Liver (tissue), 9 donors: ENCODE results near the gene FLAD1. TPM values are rescaled to one million over a fixed set of nuclear protein-coding genes. Genes with fewer than 3 reads are reported as not detected.

Experiments used
- DNase-seq: peaks from one replicate; pipeline ENCODE4 v3.0.0-alpha.2; 2017; ENCODE audit warnings: low spot score
- H3K27ac ChIP-seq, 2 donors: one replicate each; pipeline ENCODE4 v1.7.0; 2013; ENCODE audit warnings: inconsistent platforms in 2 of 2, low read length in 2 of 2, control low read depth in 1 of 2, low read depth in 1 of 2, mild to moderate bottlenecking in 1 of 2
- H3K27me3 ChIP-seq, 4 donors: one replicate each; pipeline versions ENCODE4 v1.6.1 to v1.7.0; 2013; ENCODE audit warnings: low read length in 3 of 4, inconsistent platforms in 1 of 4, mild to moderate bottlenecking in 1 of 4, moderate library complexity in 1 of 4; ENCODE audit not compliant: control insufficient read depth in 4 of 4, insufficient read depth in 4 of 4
- H3K36me3 ChIP-seq, 4 donors: one replicate each; pipeline versions ENCODE4 v1.6.1 to v1.7.0; 2013; ENCODE audit warnings: low read length in 3 of 4, mild to moderate bottlenecking in 3 of 4, low read depth in 1 of 4, moderate library complexity in 1 of 4; ENCODE audit not compliant: control insufficient read depth in 4 of 4, insufficient read depth in 3 of 4
- H3K4me1 ChIP-seq, 4 donors: one replicate each; pipeline versions ENCODE4 v1.6.1 to v1.7.0; 2013; ENCODE audit warnings: low read length in 3 of 4, mild to moderate bottlenecking in 3 of 4, moderate library complexity in 1 of 4; ENCODE audit not compliant: control insufficient read depth in 4 of 4, insufficient read depth in 4 of 4
- H3K4me3 ChIP-seq, 3 donors: one replicate each; pipeline versions ENCODE4 v1.6.1 to v1.7.0; 2013; ENCODE audit warnings: low read length in 3 of 3, control low read depth in 1 of 3, low read depth in 1 of 3, mild to moderate bottlenecking in 1 of 3
- H3K9ac ChIP-seq, 2 donors: one replicate each; pipeline ENCODE4 v1.7.0; 2013; ENCODE audit warnings: low read length in 2 of 2, mild to moderate bottlenecking in 2 of 2, moderate library complexity in 2 of 2, control low read depth in 1 of 2, low read depth in 1 of 2
- H3K9me3 ChIP-seq, 4 donors: one replicate each; pipeline versions ENCODE4 v1.6.1 to v1.7.0; 2013; ENCODE audit warnings: low read length in 3 of 4; ENCODE audit not compliant: control insufficient read depth in 4 of 4
- ATF3 ChIP-seq: IDR thresholded peaks from 2 replicates; pipeline ENCODE4 v1.6.1; 2016; ENCODE audit warnings: antibody characterized with exemption
- CTCF ChIP-seq: fragments of 150-350 bp; IDR thresholded peaks from 2 replicates; pipeline ENCODE4 v1.5.1; 2017; ENCODE audit warnings: improper control_type of control experiment, low read depth, low read length; ENCODE audit not compliant: missing input control
- EGR1 ChIP-seq, 2 donors: IDR thresholded peaks; 2 replicates each; pipeline ENCODE4 v1.6.1; 2016 to 2018; ENCODE audit warnings: antibody characterized with exemption in 2 of 2, low read depth in 2 of 2
- FOXA1 ChIP-seq: IDR thresholded peaks from 2 replicates; pipeline ENCODE4 v1.6.1; 2016; ENCODE audit warnings: antibody characterized with exemption
- FOXA2 ChIP-seq: IDR thresholded peaks from 2 replicates; pipeline ENCODE4 v1.6.1; 2016; ENCODE audit warnings: antibody characterized with exemption
- GABPA ChIP-seq, 2 donors: IDR thresholded peaks in 1 of 2; conservative IDR thresholded peaks in 1 of 2; 2 replicates each; pipeline ENCODE4 v1.6.1; 2016; ENCODE audit warnings: antibody characterized with exemption in 2 of 2, mild to moderate bottlenecking in 1 of 2, moderate library complexity in 1 of 2
- HNF4A ChIP-seq, 2 donors: conservative IDR thresholded peaks; 2 replicates each; pipeline ENCODE4 v1.6.1; 2016; ENCODE audit warnings: antibody characterized with exemption in 2 of 2, mild to moderate bottlenecking in 2 of 2
- HNF4G ChIP-seq: IDR thresholded peaks from 2 replicates; pipeline ENCODE4 v1.6.1; 2016; ENCODE audit warnings: antibody characterized with exemption
- JUND ChIP-seq, 2 donors: IDR thresholded peaks; 2 replicates each; pipeline ENCODE4 v1.6.1; 2016; ENCODE audit warnings: antibody characterized with exemption in 2 of 2
- MAX ChIP-seq: IDR thresholded peaks from 2 replicates; pipeline ENCODE4 v1.6.1; 2016; ENCODE audit warnings: antibody characterized with exemption
- NR2F2 ChIP-seq: IDR thresholded peaks from 2 replicates; pipeline ENCODE4 v1.6.1; 2016; ENCODE audit warnings: antibody characterized with exemption
- RAD21 ChIP-seq, 2 donors: IDR thresholded peaks; 2 replicates each; pipeline ENCODE4 v1.6.1; 2016; ENCODE audit warnings: antibody characterized with exemption in 2 of 2, mild to moderate bottlenecking in 2 of 2
- REST ChIP-seq: IDR thresholded peaks from 2 replicates; pipeline ENCODE4 v1.6.1; 2016; ENCODE audit warnings: antibody characterized with exemption, mild to moderate bottlenecking
- RXRA ChIP-seq, 2 donors: IDR thresholded peaks; 2 replicates each; pipeline ENCODE4 v1.6.1; 2017 to 2018; ENCODE audit warnings: antibody characterized with exemption in 2 of 2, mild to moderate bottlenecking in 1 of 2
- SP1 ChIP-seq: IDR thresholded peaks from 2 replicates; pipeline ENCODE4 v1.6.1; 2018; ENCODE audit warnings: antibody characterized with exemption, mild to moderate bottlenecking
- TAF1 ChIP-seq: conservative IDR thresholded peaks from 2 replicates; pipeline ENCODE4 v1.6.1; 2016; ENCODE audit warnings: antibody characterized with exemption, mild to moderate bottlenecking
- YY1 ChIP-seq: IDR thresholded peaks from 2 replicates; pipeline ENCODE4 v1.6.1; 2016; ENCODE audit warnings: antibody characterized with exemption, mild to moderate bottlenecking
- WGBS: extraction: QIAGEN DNeasy Blood & Tissue Kit; methylation state at CpG from one replicate; pipeline ENCODE4 v1.1.7; 2013; 5-methylcytosine and 5-hydroxymethylcytosine counted together
- polyA plus RNA-seq, 2 donors: library from polyadenylated mRNA; stranded (reverse) in 1 of 2; unstranded in 1 of 2; fragments of 200-250 nt in 1 of 2; fragments of >200 nt in 1 of 2; fragmentation: Nextera tagmentation in 1 of 2; extraction: Ambion mirVana in 1 of 2; gene quantifications; one replicate each; pipeline versions ENCODE4 v1.2.1 to v1.2.3, GENCODE V29; 2013 to 2015
- total RNA-seq, 2 donors: library from RNA; depleted of rRNA; stranded (reverse); fragments of >200 nt; gene quantifications; one replicate each; pipeline ENCODE4 v1.2.3, GENCODE V29; 2014
- donor health status: healthy.
- donor health status: healthy.
- donor health status: healthy.
- donor health status: healthy.
- donor health status: healthy.

Gene FLAD1
- total and polyA plus RNA-seq, 4 donors = 10.4 to 31.6 (median 22.5) TPM

GRCh38 chr1:154993572-154994268 is 10.6 kb downstream of the FLAD1 start, which contains the start of gene LENEP:
Gene LENEP, plus strand, starts transcription at chr1:154993586. Its CDS starts 22 bp downstream, at chr1:154993608.
- no peak for DNase-seq
- H3K9me3 ChIP-seq = no peaks in the 10 kb centered on the region
- peaks cover under 1 to 15% (median 6%) of the 10 kb centered on the region in 4 donors for H3K4me1 ChIP-seq
- no peak within 1 kb of the TSS for H3K4me3 ChIP-seq
- WGBS = 87% methylated on average over 8 of the region's 8 CpGs
- no peak within 1 kb of the TSS for H3K9ac ChIP-seq
- no peak for TF ChIP-seq SP1
- no peak for TF ChIP-seq MAX
- TF ChIP-seq JUND (IDR thresholded peaks at IDR 0.05) = no peak
- TF ChIP-seq REST = no peak
- no peak for TF ChIP-seq TAF1
- TF ChIP-seq HNF4A (conservative IDR thresholded peaks at IDR 0.05) = no peak
- no peak for TF ChIP-seq ATF3
- no peak for TF ChIP-seq EGR1 (IDR thresholded peaks at IDR 0.05; ENCODE audit: low read depth in 2 of 2)
- TF ChIP-seq GABPA (IDR thresholded peaks at IDR 0.05 in 1 of 2, conservative IDR thresholded peaks at IDR 0.05 in 1 of 2) = no peak
- TF ChIP-seq NR2F2 = no peak
- no peak for TF ChIP-seq HNF4G
- TF ChIP-seq FOXA2 = no peak
- no peak for TF ChIP-seq RXRA (IDR thresholded peaks at IDR 0.05)
- no peak for TF ChIP-seq FOXA1
- TF ChIP-seq YY1 = no peak
- no peak for TF ChIP-seq CTCF
- no peak for TF ChIP-seq RAD21 (IDR thresholded peaks at IDR 0.05)
- no peaks in the 10 kb centered on the region for H3K27me3 ChIP-seq
- peaks cover 0 to 7% (median 2%) of the 10 kb centered on the region in 4 donors for H3K36me3 ChIP-seq
- no peak within 1 kb of the TSS for H3K27ac ChIP-seq

- Histone ChIP-seq H3K4me3 (no peak overlapping the region), H3K36me3 (peaks cover 0 to 6% (median 2%) of the 10 kb centered on the region in 4 donors), H3K27me3 (no peaks in the 10 kb centered on the region), H3K9ac (no peak overlapping the region), H3K4me1 (peaks cover 0 to 14% (median 8%) of the 10 kb centered on the region in 4 donors), H3K27ac (no peak overlapping the region), H3K9me3 (no peaks in the 10 kb centered on the region)
- no peak for DNase-seq
- 78% methylated on average over 1 of the region's 1 CpG for WGBS
- TF ChIP-seq NR2F2 (no peak), YY1 (no peak), ATF3 (no peak), CTCF (no peak), RAD21 (IDR thresholded peaks at IDR 0.05) (no peak)
Measured at GRCh38 chr1:154994269-154994587, 11.1 kb downstream of the FLAD1 start.
